Endothelial cell of umbilical vein (primary cell): ENCODE data around the gene RAB11FIP3.

Experiments
- CTCF ChIP-seq, 2 donors: IDR thresholded peaks; 1 replicate in 1 of 2; 2 replicates in 1 of 2; pipeline ENCODE4 v1.5.1; 2011; ENCODE audit warnings: low read length in 2 of 2, mild to moderate bottlenecking in 2 of 2, moderate library complexity in 2 of 2, control low read depth in 1 of 2, inconsistent platforms in 1 of 2, low read depth in 1 of 2; ENCODE audit not compliant: insufficient read depth in 1 of 2; ENCODE audit errors: extremely low read depth in 1 of 2
- EZH2 ChIP-seq: IDR thresholded peaks from 2 replicates; pipeline ENCODE4 v1.6.1; 2012; ENCODE audit warnings: borderline replicate concordance, low read depth, mild to moderate bottlenecking, moderate library complexity, low read length, inconsistent platforms; ENCODE audit not compliant: severe bottlenecking
- GATA2 ChIP-seq: IDR thresholded peaks from 2 replicates; pipeline ENCODE4 v1.7.0; 2011; ENCODE audit warnings: low read depth, mild to moderate bottlenecking, moderate library complexity, mixed read lengths, low read length; ENCODE audit not compliant: insufficient read length, insufficient read depth
- JUN ChIP-seq: IDR thresholded peaks from 2 replicates; pipeline ENCODE4 v1.6.1; 2011; ENCODE audit warnings: borderline replicate concordance, low read depth; ENCODE audit not compliant: insufficient read length, insufficient read depth
- MAX ChIP-seq: IDR thresholded peaks from 2 replicates; pipeline ENCODE4 v1.6.1; 2011; ENCODE audit not compliant: insufficient read depth, insufficient read length
- MYC ChIP-seq: IDR thresholded peaks from one replicate; pipeline ENCODE4 v1.6.1; 2011; ENCODE audit warnings: mild to moderate bottlenecking, low read depth, low read length
- POLR2A ChIP-seq: IDR thresholded peaks from 2 replicates; pipeline ENCODE4 v1.6.1; 2012; ENCODE audit warnings: low read depth, mild to moderate bottlenecking, control low read depth, low read length
- POLR2AphosphoS5 ChIP-seq: IDR thresholded peaks from 2 replicates; pipeline ENCODE4 v1.6.1; 2012; ENCODE audit warnings: low read depth, mild to moderate bottlenecking, control low read depth, low read length, moderate library complexity; ENCODE audit not compliant: insufficient read depth

GRCh38 chr16:457732-458400, 32.4 kb downstream of the RAB11FIP3 start:
- TF ChIP-seq CTCF (IDR thresholded peaks at IDR 0.05; ENCODE audit: extremely low read depth in 1 of 2, insufficient read depth in 1 of 2, low read depth in 1 of 2, low read length in 2 of 2) (peak in 1 of 2 donors; percentile 16), EZH2 (no peak), MAX (peak; percentile 93), POLR2AphosphoS5 (peak; percentile 57), POLR2A (peak; percentile 36), GATA2 (no peak), JUN (peak; percentile 54), MYC (no peak)
